GM18505 (cell line): ENCODE results near the gene CADM1.

ENCODE experiments used
- ATAC-seq: cut with Tn5 transposase; IDR thresholded peaks from one replicate; pipeline ENCODE4 v1.9.1; 2021; ENCODE audit not compliant: unreplicated experiment
- POLR2A ChIP-seq: IDR thresholded peaks from 4 replicates; pipeline ENCODE4 v1.6.1; 2011; ENCODE audit warnings: borderline replicate concordance; ENCODE audit not compliant: insufficient read depth, insufficient read length; ENCODE audit errors: extremely low read depth

Gene CADM1

GRCh38 chr11:115168229-115168671 is 336.0 kb downstream of the CADM1 start:
- no peak for ATAC-seq
- no peak for TF ChIP-seq POLR2A

- ATAC-seq: no peak
- no peak for TF ChIP-seq POLR2A
These were observed 336.8 kb downstream of the CADM1 start for GRCh38 chr11:115167456-115167855.

- TF ChIP-seq POLR2A: no peak
- ATAC-seq: no peak
These were observed 337.4 kb downstream of the CADM1 start for GRCh38 chr11:115166820-115167219.

- ATAC-seq: no peak
- TF ChIP-seq POLR2A: no peak
These were observed 339.4 kb downstream of the CADM1 start for GRCh38 chr11:115164774-115165173.

GRCh38 chr11:115162919-115163318 is 341.3 kb downstream of the CADM1 start:
- no peak for ATAC-seq
- no peak for TF ChIP-seq POLR2A

- ATAC-seq: no peak
These were observed 342.3 kb downstream of the CADM1 start for GRCh38 chr11:115161876-115162275.

GRCh38 chr11:115159207-115159606 is 345.0 kb downstream of the CADM1 start:
- no peak for TF ChIP-seq POLR2A
- no peak for ATAC-seq

More at GRCh38 chr11:115161876-115162275, 342.3 kb downstream of the CADM1 start:
- no peak for TF ChIP-seq POLR2A

GRCh38 chr11:115158053-115158452 is 346.2 kb downstream of the CADM1 start:
- no peak for ATAC-seq
- no peak for TF ChIP-seq POLR2A

GRCh38 chr11:115157247-115157646 is 347.0 kb downstream of the CADM1 start:
- TF ChIP-seq POLR2A: no peak
- ATAC-seq: no peak

GRCh38 chr11:115155978-115156377 is 348.2 kb downstream of the CADM1 start:
- ATAC-seq: no peak
- no peak for TF ChIP-seq POLR2A

- TF ChIP-seq POLR2A: no peak
- no peak for ATAC-seq
These were observed 348.9 kb downstream of the CADM1 start for GRCh38 chr11:115155320-115155719.

GRCh38 chr11:115154355-115154736 is 349.9 kb downstream of the CADM1 start:
- TF ChIP-seq POLR2A: no peak
- no peak for ATAC-seq

GRCh38 chr11:115153731-115154354 is 350.4 kb downstream of the CADM1 start:
- ATAC-seq: no peak
- TF ChIP-seq POLR2A: no peak

GRCh38 chr11:115153135-115153534 is 351.1 kb downstream of the CADM1 start:
- no peak for TF ChIP-seq POLR2A
- ATAC-seq: no peak

GRCh38 chr11:115151010-115151409 is 353.2 kb downstream of the CADM1 start:
- no peak for ATAC-seq
- TF ChIP-seq POLR2A: no peak
